GM10248 (cell line): ENCODE data around the gene CLK2.
"Not testable (repeated sequence)": the region's sequence is repeated elsewhere in the genome, so short reads cannot be mapped to it uniquely, and the experiment has no call there.

ENCODE experiments used
- CTCF ChIA-PET: fragments of 300-600 bp; sonication (Branson Sonifier 250); formaldehyde crosslinking; extraction: SDS; loops from one replicate; lab custom pipeline; 2021; ENCODE audit warnings: antibody characterized with exemption; lab: Yijun Ruan, JAX
- POLR2A ChIA-PET: fragments of 350-650 bp; sonication (Branson Sonifier 250); formaldehyde crosslinking; extraction: SDS; loops from one replicate; lab custom pipeline; 2020; ENCODE audit warnings: antibody characterized with exemption; lab: Yijun Ruan, JAX
- DNase-seq: peaks from one replicate; pipeline ENCODE4 v3.0.0; 2012; ENCODE audit errors: extremely low spot score
- CTCF ChIP-seq: IDR thresholded peaks from 2 replicates; pipeline ENCODE4 v1.5.1; 2012; ENCODE audit warnings: mild to moderate bottlenecking, low read depth; ENCODE audit errors: extremely low read depth, missing control alignments, control extremely low read depth

Gene CLK2

GRCh38 chr1:155241841-155242264 is 31.5 kb downstream of the CLK2 start:
- ChIA-PET POLR2A (interaction anchor here (0.7 to 1.0 kb wide), 2 partner anchors 9 to 32 kb away, joined by 3 to 6 read pairs; partner anchors contain the start of gene CLK2), CTCF (interaction anchor here (0.8 to 4.4 kb wide), 5 partner anchors 9 to 64 kb away, joined by 3 to 40 read pairs (median 3); no protein-coding TSS in a partner anchor)
- no peak for DNase-seq
- no peak for TF ChIP-seq CTCF

GRCh38 chr1:155241069-155241679 is 32.1 kb downstream of the CLK2 start:
- DNase-seq = peak; percentile 69
- ChIA-PET CTCF (interaction anchor here (0.8 to 4.4 kb wide), 6 partner anchors 10 to 150 kb away, joined by 3 to 40 read pairs (median 4); no protein-coding TSS in a partner anchor), POLR2A (interaction anchor here (0.6 to 1.0 kb wide), 3 partner anchors 10 to 67 kb away, joined by 3 to 6 read pairs (median 3); partner anchors contain the start of gene CLK2)
- TF ChIP-seq CTCF = no peak

DNA sequence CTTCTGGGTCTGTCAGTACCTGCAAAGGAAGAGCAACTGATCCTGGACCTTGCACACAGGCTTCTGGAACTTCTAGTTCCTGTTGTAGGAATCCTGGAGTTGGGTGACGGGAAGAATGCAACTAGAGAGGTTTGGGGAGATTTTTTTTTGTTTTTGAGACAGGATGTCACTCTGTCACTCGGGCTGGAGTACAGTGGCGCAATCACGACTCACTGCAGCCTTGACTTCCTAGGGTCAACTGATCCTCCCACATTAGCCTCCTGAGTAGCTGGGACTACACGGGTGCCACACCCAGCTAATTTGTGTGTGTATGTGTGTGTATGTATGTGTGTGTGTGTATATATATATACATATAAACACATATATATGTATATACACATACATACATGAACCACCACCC is 36.9 kb downstream of the CLK2 start:
- CTCF ChIA-PET = no interaction called here
- POLR2A ChIA-PET = no interaction called here
- TF ChIP-seq CTCF = no peak
- no peak for DNase-seq

DNA sequence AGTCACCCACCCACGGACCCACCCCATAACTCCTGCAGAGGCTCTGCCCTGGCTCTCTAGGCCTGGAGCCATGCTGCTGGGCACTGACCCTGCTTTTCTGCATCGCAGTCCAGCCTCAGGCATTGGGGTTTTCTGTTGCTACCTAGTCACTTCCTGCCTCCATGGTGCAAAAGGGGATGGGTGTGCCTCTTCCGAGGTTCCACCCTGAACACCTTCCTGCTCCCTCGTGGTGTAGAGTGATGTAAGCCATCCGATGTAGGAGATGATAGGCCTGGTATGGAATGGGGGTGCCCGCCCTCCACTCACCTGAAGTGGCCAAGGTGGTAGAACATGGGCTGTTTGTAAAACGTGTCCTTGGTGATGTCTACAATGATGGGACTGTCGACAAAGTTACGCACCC is 37.9 kb downstream of the CLK2 start:
- DNase-seq, CTCF ChIA-PET, POLR2A ChIA-PET: not testable (repeated sequence)

DNA sequence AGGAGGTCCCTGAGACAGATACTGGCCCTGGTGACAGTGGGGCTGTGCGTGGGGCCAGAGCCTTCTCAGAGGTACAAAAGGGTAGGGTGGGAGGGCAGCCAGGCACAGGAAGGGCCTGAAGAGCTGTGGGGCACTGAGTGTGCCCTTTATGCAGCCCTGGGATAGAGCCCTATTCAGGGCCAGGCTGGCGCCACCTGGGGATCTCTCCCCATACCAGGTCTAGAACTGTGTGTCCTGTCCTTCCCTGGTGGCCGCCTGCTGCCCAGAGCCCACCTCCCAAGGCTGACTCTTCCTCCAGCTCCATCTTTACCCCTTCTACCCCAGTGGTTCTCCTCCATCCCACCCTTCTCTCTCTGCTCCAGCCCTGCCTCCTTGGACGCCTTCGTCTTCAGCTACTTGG is 39.8 kb downstream of the CLK2 start:
- POLR2A ChIA-PET, DNase-seq: not testable (repeated sequence)
- CTCF ChIA-PET = interaction anchor here (2.3 kb wide), 1 partner anchor 18 kb away, joined by 7 read pairs; no protein-coding TSS in a partner anchor

GRCh38 chr1:155232001-155232978 is 41.0 kb downstream of the CLK2 start:
- CTCF ChIA-PET = interaction anchor here (1.0 to 2.3 kb wide), 2 partner anchors 10 to 19 kb away, joined by 3 to 7 read pairs; no protein-coding TSS in a partner anchor
- DNase-seq = not testable (repeated sequence)
- POLR2A ChIA-PET = interaction anchor here (0.6 kb wide), 1 partner anchor 505 kb away, joined by 3 read pairs; no protein-coding TSS in a partner anchor

GRCh38 chr1:155231302-155231701 is 42.0 kb downstream of the CLK2 start:
- CTCF ChIA-PET = interaction anchor here (2.3 kb wide), 1 partner anchor 20 kb away, joined by 7 read pairs; no protein-coding TSS in a partner anchor
- POLR2A ChIA-PET, DNase-seq: not testable (repeated sequence)

- ChIA-PET POLR2A (no interaction called here), CTCF (interaction anchor here (0.6 to 6.9 kb wide), 5 partner anchors 13 to 55 kb away, joined by 3 to 88 read pairs (median 9); partner anchors contain the start of genes KRTCAP2, MTX1 and THBS3)
- no peak for DNase-seq
- no peak for TF ChIP-seq CTCF
Measured at GRCh38 chr1:155228096-155228427, 45.2 kb downstream of the CLK2 start.
